ENCODE measurements around the gene ZFP82. TPM values are rescaled to one million over a fixed set of nuclear protein-coding genes. Genes with fewer than 3 reads are reported as not detected.

Gene ZFP82
- total RNA-seq = 1.3 TPM

DNA sequence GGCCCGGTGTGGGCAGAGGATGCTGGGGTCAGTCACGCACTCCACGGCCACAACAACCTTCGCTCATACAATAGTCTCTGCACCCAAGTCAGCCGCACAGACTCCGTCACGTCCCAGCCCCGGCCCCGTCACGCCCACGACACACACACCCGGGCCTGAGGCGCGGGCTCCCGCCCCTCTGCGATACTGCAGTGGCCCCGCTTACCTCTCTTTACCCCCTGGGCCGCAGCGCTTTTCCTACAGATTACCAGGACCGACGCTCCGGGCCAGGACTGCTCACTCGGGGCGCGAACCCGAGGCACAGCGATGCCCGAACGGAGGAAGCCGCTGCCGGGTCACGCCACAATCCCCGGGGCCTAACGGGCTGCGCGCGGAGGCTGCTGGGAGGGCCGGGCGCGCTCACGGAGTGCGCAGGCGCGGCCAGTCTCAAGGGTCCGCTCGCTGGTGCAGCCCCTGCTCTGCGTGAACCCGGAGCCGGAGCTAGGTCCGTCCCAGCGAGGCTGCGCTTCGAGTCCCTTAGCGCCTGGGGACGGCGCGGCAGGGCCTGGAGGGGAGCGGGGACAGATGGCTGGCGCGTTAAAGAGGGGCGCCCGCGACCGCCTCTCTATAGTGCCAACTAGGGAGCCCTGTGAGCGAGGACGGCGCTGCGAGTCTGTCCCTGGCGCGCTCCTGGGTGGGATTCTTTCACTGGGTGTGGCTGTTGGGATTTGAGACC lies at the start of gene ZFP82:
ZFP82 (minus strand) TSS at position 358 of the 715 bp plus-strand sequence. CDS start 8,855 bp downstream, outside the sequence.
- H3K36me3 ChIP-seq = peaks cover 0 to 3% of the 10 kb centered on the region in 2 donors
- peaks cover 0 to 7% of the 10 kb centered on the region in 2 donors for H3K4me1 ChIP-seq
- no peaks in the 10 kb centered on the region for H3K27me3 ChIP-seq
- intact Hi-C loops (cut with DNase I) = loop anchor here (1.0 to 5.0 kb wide), 3 partner anchors 40 to 109 kb away; partner anchors contain the start of genes ZFP14, ZNF260 and ZNF566
- peak within 1 kb of the TSS; percentile 61 to 77 for H3K4me3 ChIP-seq
- DNase-seq (ENCODE audit: low spot score in 2 of 2) = peak; percentile 12 to 78
- peak within 1 kb of the TSS; percentile 76 to 84 for H3K27ac ChIP-seq
- H3K9me3 ChIP-seq = peaks cover 0 to 14% of the 10 kb centered on the region in 2 donors
- TF ChIP-seq, protein P1, sequence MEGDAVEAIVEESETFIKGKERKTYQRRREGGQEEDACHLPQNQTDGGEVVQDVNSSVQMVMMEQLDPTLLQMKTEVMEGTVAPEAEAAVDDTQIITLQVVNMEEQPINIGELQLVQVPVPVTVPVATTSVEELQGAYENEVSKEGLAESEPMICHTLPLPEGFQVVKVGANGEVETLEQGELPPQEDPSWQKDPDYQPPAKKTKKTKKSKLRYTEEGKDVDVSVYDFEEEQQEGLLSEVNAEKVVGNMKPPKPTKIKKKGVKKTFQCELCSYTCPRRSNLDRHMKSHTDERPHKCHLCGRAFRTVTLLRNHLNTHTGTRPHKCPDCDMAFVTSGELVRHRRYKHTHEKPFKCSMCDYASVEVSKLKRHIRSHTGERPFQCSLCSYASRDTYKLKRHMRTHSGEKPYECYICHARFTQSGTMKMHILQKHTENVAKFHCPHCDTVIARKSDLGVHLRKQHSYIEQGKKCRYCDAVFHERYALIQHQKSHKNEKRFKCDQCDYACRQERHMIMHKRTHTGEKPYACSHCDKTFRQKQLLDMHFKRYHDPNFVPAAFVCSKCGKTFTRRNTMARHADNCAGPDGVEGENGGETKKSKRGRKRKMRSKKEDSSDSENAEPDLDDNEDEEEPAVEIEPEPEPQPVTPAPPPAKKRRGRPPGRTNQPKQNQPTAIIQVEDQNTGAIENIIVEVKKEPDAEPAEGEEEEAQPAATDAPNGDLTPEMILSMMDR (IDR thresholded peaks at IDR 0.05) = no peak

DNA sequence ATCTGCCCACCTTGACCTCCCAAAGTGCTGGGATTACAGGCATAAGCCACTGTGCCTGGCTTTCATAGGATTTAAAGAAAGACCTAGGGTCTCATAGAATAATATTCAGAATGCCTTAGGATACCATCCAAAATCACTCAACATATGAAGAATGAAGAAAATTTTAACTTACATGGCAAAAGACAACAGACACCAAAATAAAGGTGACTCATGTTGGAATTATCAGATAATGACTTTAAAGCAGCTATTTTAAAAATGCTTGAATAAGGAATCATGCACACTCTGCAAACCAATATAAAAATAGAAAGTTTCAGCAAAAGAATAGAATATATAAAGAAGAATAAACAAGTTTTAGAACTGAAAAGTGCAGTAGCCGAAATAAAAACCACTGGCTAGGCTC lies 41.6 kb upstream of the ZFP82 start:
- no peak for DNase-seq (ENCODE audit: low spot score in 2 of 2)
- Histone ChIP-seq H3K9me3 (peaks cover 23 to 84% of the 10 kb centered on the region in 2 donors), H3K27me3 (no peaks in the 10 kb centered on the region), H3K4me3 (no peak overlapping the region), H3K4me1 (no peaks in the 10 kb centered on the region), H3K36me3 (peaks cover 22 to 65% of the 10 kb centered on the region in 2 donors), H3K27ac (no peak overlapping the region)
- TF ChIP-seq, protein P1 (IDR thresholded peaks at IDR 0.05) = no peak
- intact Hi-C loops (cut with DNase I) = no loop called here

DNA sequence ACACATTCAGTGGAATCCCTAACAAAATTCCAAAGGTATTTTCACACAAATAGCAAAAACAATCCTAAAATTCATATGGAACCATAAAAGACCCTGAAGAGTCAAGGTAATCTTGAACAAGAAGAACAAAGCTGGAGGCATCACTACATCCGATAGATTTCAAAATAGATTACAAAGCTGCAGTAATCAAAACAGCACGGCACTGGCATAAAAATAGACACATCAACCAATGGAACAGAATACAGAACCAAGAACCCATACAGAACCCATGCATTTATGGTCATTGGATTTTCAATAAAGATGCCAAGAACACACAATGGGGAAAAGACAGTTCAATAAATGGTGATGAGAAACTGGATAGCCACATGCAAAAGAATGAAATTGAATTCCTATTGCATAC lies 38.4 kb upstream of the ZFP82 start:
- no peak overlapping the region for H3K27ac ChIP-seq
- peaks cover 43 to 69% of the 10 kb centered on the region in 2 donors for H3K36me3 ChIP-seq
- H3K9me3 ChIP-seq = peaks cover 33 to 96% of the 10 kb centered on the region in 2 donors
- intact Hi-C loops (cut with DNase I) = no loop called here
- no peaks in the 10 kb centered on the region for H3K27me3 ChIP-seq
- no peak overlapping the region for H3K4me3 ChIP-seq
- TF ChIP-seq, protein P1 (IDR thresholded peaks at IDR 0.05) = no peak
- H3K4me1 ChIP-seq = no peaks in the 10 kb centered on the region
- DNase-seq (ENCODE audit: low spot score in 2 of 2) = no peak

DNA sequence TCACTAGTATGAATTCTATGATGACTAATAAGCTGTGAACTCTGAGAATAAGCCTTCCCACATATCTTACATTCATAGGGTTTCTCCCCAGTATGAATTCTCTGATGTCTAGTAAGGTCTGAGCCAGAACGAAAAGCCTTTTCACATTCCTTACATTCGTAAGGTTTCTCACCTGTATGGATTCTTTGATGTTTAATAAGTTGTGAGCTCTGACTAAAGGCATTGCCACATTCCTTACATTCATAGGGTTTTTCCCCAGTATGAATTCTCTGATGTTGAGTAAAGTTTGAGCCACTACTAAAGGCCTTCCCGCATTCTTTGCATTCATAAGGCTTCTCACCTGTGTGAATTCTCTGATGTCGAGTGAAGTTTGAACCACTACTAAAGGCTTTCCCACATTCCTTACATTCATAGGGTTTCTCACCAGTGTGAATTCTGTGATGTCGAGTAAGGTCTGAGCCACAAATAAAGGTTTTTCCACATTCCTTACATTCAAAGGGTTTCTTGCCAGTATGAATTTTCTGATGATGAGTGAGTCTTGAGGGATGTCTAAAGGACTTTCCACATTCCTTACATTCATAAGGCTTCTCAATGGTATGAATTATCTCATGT lies 30.7 kb upstream of the ZFP82 start:
- H3K4me1 ChIP-seq = no peaks in the 10 kb centered on the region
- TF ChIP-seq, protein P1 (IDR thresholded peaks at IDR 0.05) = no peak
- H3K4me3 ChIP-seq = peak overlapping the region in 1 of 2 donors; percentile 7
- H3K27me3 ChIP-seq = no peaks in the 10 kb centered on the region
- H3K9me3 ChIP-seq = peaks cover 77 to 100% of the 10 kb centered on the region in 2 donors
- intact Hi-C loops (cut with DNase I) = no loop called here
- H3K36me3 ChIP-seq = peaks cover 63 to 88% of the 10 kb centered on the region in 2 donors
- no peak overlapping the region for H3K27ac ChIP-seq
- no peak for DNase-seq (ENCODE audit: low spot score in 2 of 2)

DNA sequence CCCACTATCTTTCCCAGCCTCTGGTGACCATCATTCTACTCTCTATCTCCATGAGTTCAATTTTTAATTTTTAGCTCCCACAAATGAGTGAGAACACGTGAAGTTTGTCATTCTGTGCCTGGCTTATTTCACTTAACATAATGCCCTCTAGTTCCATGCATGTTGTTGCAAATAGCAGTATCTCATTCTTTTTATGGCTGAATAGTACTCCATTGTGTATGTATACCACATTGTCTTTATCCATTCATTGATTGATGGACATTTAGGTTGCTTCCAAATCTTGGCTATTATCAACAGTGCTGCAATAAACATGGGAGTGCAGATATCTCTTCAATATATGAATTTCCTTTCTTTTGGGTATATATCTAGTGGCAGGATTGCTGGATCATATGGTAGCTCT lies 22.9 kb upstream of the ZFP82 start:
- intact Hi-C loops (cut with DNase I) = no loop called here
- H3K27ac ChIP-seq = no peak overlapping the region
- H3K27me3 ChIP-seq = no peaks in the 10 kb centered on the region
- H3K36me3 ChIP-seq = peaks cover 0 to 11% of the 10 kb centered on the region in 2 donors
- no peak overlapping the region for H3K4me3 ChIP-seq
- TF ChIP-seq, protein P1 (IDR thresholded peaks at IDR 0.05) = no peak
- no peak for DNase-seq (ENCODE audit: low spot score in 2 of 2)
- H3K9me3 ChIP-seq = peaks cover 68 to 96% of the 10 kb centered on the region in 2 donors
- H3K4me1 ChIP-seq = no peaks in the 10 kb centered on the region
